Dedifferentiated amniotic fluid mesenchymal stem cell (primary cell): ENCODE measurements around the gene TMTC2.

Experiments
- DNase-seq: peaks from one replicate; pipeline ENCODE4 v3.0.0-alpha.2; 2016; ENCODE audit errors: extremely low spot score

Gene TMTC2

GRCh38 chr12:83015390-83016217 is 328.9 kb downstream of the TMTC2 start:
- no peak for DNase-seq

GRCh38 chr12:83016218-83016835 is 329.6 kb downstream of the TMTC2 start:
- DNase-seq = peak; percentile 74

- DNase-seq = no peak
Observed at GRCh38 chr12:83016991-83017390, 330.3 kb downstream of the TMTC2 start.

GRCh38 chr12:83018088-83018487 is 331.4 kb downstream of the TMTC2 start:
- no peak for DNase-seq

- no peak for DNase-seq
Observed at GRCh38 chr12:83027021-83027723, 340.5 kb downstream of the TMTC2 start.

GRCh38 chr12:83031196-83031595 is 344.5 kb downstream of the TMTC2 start:
- DNase-seq = no peak

- no peak for DNase-seq
Observed at GRCh38 chr12:83036847-83037246, 350.1 kb downstream of the TMTC2 start.

- DNase-seq = no peak
Observed at GRCh38 chr12:83039413-83039812, 352.7 kb downstream of the TMTC2 start.

GRCh38 chr12:83040339-83040738 is 353.6 kb downstream of the TMTC2 start:
- no peak for DNase-seq

GRCh38 chr12:83040991-83041390 is 354.3 kb downstream of the TMTC2 start:
- DNase-seq = no peak

- DNase-seq = no peak
Observed at GRCh38 chr12:83042441-83043200, 355.9 kb downstream of the TMTC2 start.

- DNase-seq = no peak
Observed at GRCh38 chr12:83044736-83045135, 358.0 kb downstream of the TMTC2 start.

- DNase-seq = no peak
Observed at GRCh38 chr12:83046019-83046418, 359.3 kb downstream of the TMTC2 start.

GRCh38 chr12:83049306-83049705 is 362.6 kb downstream of the TMTC2 start:
- DNase-seq = no peak

GRCh38 chr12:83052890-83053541 is 366.3 kb downstream of the TMTC2 start:
- DNase-seq = no peak

GRCh38 chr12:83057436-83057835 is 370.7 kb downstream of the TMTC2 start:
- DNase-seq = no peak

GRCh38 chr12:83059107-83059506 is 372.4 kb downstream of the TMTC2 start:
- DNase-seq = no peak

GRCh38 chr12:83065562-83065961 is 378.9 kb downstream of the TMTC2 start:
- no peak for DNase-seq

GRCh38 chr12:83067981-83068380 is 381.3 kb downstream of the TMTC2 start:
- no peak for DNase-seq

- DNase-seq = no peak
Observed at GRCh38 chr12:83074358-83074894, 387.7 kb downstream of the TMTC2 start.

GRCh38 chr12:83075471-83075870 is 388.8 kb downstream of the TMTC2 start:
- no peak for DNase-seq
